ENCODE measurements around the gene TMEM130.

The TMEM130 gene

DNA sequence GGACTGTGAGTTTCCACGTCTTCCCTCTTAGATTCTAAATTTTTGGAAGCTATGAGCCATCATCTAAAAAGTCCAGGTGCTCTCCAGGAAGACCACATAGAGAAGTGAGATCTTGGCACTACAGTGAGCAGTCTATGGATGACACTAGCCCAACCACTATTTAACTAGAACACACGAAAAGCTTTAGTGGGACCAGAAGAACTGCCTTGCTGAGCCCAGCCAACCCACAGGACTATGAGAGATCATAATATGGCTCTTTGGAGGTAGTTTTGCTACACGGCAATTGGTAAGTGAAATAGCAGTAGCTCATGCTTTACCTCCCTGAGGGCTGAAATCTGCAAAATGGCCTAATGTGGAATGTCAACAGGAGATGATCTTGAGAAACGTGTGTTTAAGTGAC lies 68.8 kb downstream of the TMEM130 start:
- in situ Hi-C loops (cut with MboI; ENCODE audit: low pct_unique_long_range_greater_than_20kb, low sequenced_read_pairs, unreplicated experiment), result no loop called here
- DNase-seq (ENCODE audit: low spot score), result no peak
- TF ChIP-seq, protein P1, sequence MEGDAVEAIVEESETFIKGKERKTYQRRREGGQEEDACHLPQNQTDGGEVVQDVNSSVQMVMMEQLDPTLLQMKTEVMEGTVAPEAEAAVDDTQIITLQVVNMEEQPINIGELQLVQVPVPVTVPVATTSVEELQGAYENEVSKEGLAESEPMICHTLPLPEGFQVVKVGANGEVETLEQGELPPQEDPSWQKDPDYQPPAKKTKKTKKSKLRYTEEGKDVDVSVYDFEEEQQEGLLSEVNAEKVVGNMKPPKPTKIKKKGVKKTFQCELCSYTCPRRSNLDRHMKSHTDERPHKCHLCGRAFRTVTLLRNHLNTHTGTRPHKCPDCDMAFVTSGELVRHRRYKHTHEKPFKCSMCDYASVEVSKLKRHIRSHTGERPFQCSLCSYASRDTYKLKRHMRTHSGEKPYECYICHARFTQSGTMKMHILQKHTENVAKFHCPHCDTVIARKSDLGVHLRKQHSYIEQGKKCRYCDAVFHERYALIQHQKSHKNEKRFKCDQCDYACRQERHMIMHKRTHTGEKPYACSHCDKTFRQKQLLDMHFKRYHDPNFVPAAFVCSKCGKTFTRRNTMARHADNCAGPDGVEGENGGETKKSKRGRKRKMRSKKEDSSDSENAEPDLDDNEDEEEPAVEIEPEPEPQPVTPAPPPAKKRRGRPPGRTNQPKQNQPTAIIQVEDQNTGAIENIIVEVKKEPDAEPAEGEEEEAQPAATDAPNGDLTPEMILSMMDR (IDR thresholded peaks at IDR 0.05; ENCODE audit: extremely low read depth, insufficient read depth, missing control alignments), result no peak

DNA sequence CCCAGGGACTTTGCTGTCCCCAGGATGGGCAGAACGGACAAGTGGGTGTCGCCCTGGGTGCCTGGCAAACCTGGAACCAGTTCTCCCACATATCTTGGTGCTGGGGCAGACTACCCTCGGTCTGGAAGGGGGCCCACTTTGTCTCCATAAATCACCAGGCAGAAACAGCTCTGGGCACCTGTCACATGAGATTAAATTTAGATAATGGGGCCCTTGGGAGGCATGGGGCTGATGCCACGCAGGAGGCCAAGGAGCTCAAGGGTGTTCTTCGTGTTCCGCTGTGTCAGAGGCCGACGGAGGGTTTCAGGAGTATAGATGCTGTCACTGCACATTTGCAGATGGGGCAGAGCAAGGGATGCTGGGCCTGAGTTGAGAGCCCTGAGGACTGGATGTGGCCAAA lies 72.7 kb downstream of the TMEM130 start:
- DNase-seq (ENCODE audit: low spot score), result no peak

More for the DNA sequence above, 72.7 kb downstream of the TMEM130 start:
- TF ChIP-seq, protein P1 (IDR thresholded peaks at IDR 0.05; ENCODE audit: extremely low read depth, insufficient read depth, missing control alignments), result no peak
- in situ Hi-C loops (cut with MboI; ENCODE audit: low pct_unique_long_range_greater_than_20kb, low sequenced_read_pairs, unreplicated experiment), result no loop called here

Measured in GM13977 (cell line).